Neutrophil (primary cell): ENCODE measurements around the gene SLFN12L.

ENCODE experiments used
- H3K27ac ChIP-seq: fragments of 200-600 bp; sonication (generic); 2 replicates; pipeline ENCODE4 v1.5.1; 2016; ENCODE audit warnings: mild to moderate bottlenecking, moderate library complexity
- H3K27me3 ChIP-seq: fragments of 200-600 bp; sonication (generic); 2 replicates; pipeline ENCODE4 v1.6.0; 2016; ENCODE audit warnings: mild to moderate bottlenecking
- H3K36me3 ChIP-seq: fragments of 200-600 bp; sonication (generic); 2 replicates; pipeline ENCODE4 v1.5.1; 2017
- H3K4me1 ChIP-seq, 2 experiments: fragments of 200-600 bp in 1 of 2; sonication (generic) in 1 of 2; 1 replicate in 1 of 2; 2 replicates in 1 of 2; pipeline versions ENCODE4 v1.5.1 to v1.6.1; 2013 to 2016; ENCODE audit warnings: low read depth in 1 of 2, low read length in 1 of 2, mild to moderate bottlenecking in 1 of 2, moderate library complexity in 1 of 2; ENCODE audit not compliant: control insufficient read depth in 1 of 2, insufficient read depth in 1 of 2
- H3K4me3 ChIP-seq, 2 experiments: fragments of 200-600 bp in 1 of 2; sonication (generic) in 1 of 2; 1 replicate in 1 of 2; 2 replicates in 1 of 2; pipeline ENCODE4 v1.5.1; 2013 to 2016; ENCODE audit warnings: low read depth in 1 of 2, low read length in 1 of 2, mild to moderate bottlenecking in 1 of 2, moderate library complexity in 1 of 2
- H3K9me3 ChIP-seq: fragments of 200-600 bp; sonication (generic); 2 replicates; pipeline ENCODE4 v1.5.1; 2016
- TF ChIP-seq, protein P1 (sequence below): fragments of 200-600 bp; sonication (generic); IDR thresholded peaks from 2 replicates; pipeline ENCODE4 v1.5.1; 2016; ENCODE audit warnings: antibody characterized with exemption

The SLFN12L gene

DNA sequence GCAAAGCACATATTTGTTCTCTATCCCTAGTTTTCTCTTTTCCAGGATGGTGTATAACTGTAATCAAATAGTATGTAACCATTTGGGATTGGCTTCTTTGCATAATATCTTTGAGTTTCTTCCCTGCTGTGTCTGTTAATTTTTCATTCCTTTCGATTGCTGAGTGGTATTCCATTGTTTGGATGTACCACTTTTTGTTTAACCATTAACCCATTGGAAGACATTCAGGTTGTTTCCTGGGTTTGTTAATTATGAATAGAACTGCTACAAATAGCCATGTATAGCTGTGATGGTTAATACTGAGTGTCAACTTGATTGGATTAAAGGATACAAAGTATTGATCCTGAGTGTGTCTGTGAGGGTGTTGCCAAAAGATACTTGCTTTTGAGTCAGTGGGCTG lies 84.3 kb downstream of the SLFN12L start:
- Histone ChIP-seq H3K4me3 (no peak overlapping the region), H3K4me1 (peaks cover 11 to 15% of the 10 kb centered on the region in 2 experiments), H3K9me3 (no peaks in the 10 kb centered on the region), H3K27me3 (peaks cover 76% of the 10 kb centered on the region), H3K27ac (no peak overlapping the region), H3K36me3 (no peaks in the 10 kb centered on the region)
- TF ChIP-seq, protein P1, sequence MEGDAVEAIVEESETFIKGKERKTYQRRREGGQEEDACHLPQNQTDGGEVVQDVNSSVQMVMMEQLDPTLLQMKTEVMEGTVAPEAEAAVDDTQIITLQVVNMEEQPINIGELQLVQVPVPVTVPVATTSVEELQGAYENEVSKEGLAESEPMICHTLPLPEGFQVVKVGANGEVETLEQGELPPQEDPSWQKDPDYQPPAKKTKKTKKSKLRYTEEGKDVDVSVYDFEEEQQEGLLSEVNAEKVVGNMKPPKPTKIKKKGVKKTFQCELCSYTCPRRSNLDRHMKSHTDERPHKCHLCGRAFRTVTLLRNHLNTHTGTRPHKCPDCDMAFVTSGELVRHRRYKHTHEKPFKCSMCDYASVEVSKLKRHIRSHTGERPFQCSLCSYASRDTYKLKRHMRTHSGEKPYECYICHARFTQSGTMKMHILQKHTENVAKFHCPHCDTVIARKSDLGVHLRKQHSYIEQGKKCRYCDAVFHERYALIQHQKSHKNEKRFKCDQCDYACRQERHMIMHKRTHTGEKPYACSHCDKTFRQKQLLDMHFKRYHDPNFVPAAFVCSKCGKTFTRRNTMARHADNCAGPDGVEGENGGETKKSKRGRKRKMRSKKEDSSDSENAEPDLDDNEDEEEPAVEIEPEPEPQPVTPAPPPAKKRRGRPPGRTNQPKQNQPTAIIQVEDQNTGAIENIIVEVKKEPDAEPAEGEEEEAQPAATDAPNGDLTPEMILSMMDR: no peak

DNA sequence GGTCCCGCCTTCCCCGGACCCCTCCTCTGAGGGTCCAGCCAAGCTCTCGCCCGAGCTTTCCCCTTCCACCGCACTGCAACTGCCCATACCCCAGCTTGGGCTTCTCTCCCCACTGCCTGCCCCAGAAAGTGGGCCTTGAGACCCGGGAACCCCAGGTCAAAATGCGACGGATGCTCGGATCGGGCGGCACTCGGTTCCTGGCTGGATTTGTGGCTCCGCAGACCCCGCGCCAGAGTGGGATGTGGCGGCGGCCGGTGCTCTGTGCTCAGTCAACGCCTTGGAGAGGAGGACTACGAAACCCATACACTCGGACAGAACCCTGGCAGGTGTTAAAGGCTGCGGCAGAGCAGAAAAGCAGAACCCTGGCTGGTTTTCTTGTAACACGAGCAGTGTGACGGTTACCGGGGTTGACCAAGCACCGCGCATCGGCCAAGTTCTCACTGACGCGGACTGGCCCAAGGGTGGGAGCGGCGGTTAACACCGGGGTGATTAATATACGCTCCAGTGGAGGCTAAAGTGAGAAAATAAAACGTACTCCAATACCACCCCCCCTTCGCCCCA lies 88.0 kb downstream of the SLFN12L start:
- H3K27ac ChIP-seq: peak overlapping the region; percentile 64
- TF ChIP-seq, protein P1: no peak
- no peaks in the 10 kb centered on the region for H3K9me3 ChIP-seq
- H3K36me3 ChIP-seq: no peaks in the 10 kb centered on the region
- peak overlapping the region; percentile 75 to 81 for H3K4me3 ChIP-seq
- H3K27me3 ChIP-seq: peaks cover 47% of the 10 kb centered on the region
- H3K4me1 ChIP-seq: peaks cover 19 to 21% of the 10 kb centered on the region in 2 experiments

DNA sequence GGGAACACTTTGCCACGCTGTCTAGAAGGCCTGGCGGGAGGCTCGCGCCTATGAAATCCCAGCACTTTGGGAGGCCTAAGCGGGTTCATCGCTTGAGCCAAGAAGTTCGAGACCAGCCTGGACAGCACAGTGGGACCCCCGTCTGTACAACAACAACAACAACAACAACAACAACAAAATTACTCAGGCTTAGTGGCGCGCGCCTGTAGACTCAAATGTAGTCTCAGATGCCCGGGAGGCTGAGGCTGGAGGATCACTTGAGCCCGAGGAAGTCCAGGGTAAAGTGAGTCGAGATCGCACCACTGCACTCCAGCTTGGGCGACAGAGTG lies 88.6 kb downstream of the SLFN12L start:
- H3K9me3 ChIP-seq: no peaks in the 10 kb centered on the region
- TF ChIP-seq, protein P1: no peak
- peak overlapping the region; percentile 75 to 81 for H3K4me3 ChIP-seq
- peak overlapping the region; percentile 53 for H3K27ac ChIP-seq
- H3K27me3 ChIP-seq: peaks cover 44% of the 10 kb centered on the region
- peaks cover 19 to 21% of the 10 kb centered on the region in 2 experiments for H3K4me1 ChIP-seq
- H3K36me3 ChIP-seq: no peaks in the 10 kb centered on the region

DNA sequence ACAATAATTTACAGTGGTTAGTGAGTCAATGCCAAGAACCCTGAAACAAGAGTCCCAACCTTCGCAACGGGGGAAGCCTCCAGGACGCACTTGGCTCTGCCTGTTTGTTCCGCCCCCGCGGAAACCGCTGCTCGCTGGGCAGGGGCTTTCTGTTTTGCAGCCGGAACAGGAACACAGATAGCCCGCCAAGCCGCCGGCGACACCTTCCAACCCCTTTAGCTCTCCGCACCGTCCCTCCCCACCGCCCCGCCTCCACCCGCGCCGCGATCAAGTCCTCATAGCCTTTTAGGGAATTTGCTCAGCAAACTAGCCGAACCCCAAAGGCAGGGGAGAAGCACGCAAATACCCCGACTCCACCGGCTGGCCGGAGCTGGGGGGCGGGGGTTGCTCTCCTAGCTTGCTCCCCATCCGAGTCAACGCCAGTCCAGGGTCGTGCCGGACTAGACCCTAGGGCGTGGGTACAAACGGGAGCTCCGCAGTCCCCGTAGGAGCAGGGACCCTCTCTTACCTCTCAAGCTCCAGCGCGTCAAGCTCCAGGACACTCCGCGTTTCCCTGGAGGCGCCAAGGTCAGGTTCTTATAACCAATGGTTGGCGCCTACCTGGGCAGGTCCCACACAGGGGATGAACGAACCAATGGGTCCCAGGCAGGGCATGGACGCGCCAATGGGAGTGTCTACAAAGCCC lies 89.1 kb downstream of the SLFN12L start, which contains the start of gene SLFN13:
Gene SLFN13 (minus strand): TSS at position 553 of the 685 bp plus-strand sequence. CDS start 3,086 bp downstream, outside the sequence.
- TF ChIP-seq, protein P1: no peak
- Histone ChIP-seq H3K36me3 (no peaks in the 10 kb centered on the region), H3K4me1 (peaks cover 19 to 21% of the 10 kb centered on the region in 2 experiments), H3K27ac (peak within 1 kb of the TSS; percentile 64), H3K27me3 (peaks cover 42% of the 10 kb centered on the region), H3K4me3 (peak within 1 kb of the TSS; percentile 75 to 81), H3K9me3 (no peaks in the 10 kb centered on the region)

DNA sequence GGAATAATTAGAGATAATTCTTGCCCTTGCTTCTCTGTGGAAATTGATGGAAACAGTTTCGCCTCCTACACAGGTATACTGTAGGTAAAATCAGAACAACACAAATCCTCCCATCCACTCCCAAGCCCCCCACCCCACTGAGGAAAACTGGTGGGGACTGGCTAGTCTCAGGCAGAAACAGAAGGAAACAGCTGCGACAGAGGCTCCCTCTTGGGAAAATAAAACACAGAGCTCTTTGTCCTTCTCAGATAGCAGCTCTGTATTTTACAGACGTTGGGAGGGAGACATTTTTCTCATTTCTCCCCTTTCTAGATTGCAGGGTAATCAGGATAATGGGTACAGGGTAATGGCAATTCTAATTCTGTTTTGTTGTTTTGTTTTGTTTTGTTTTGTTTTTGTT lies 90.0 kb downstream of the SLFN12L start:
- Histone ChIP-seq H3K4me1 (peaks cover 19 to 21% of the 10 kb centered on the region in 2 experiments), H3K4me3 (peak overlapping the region; percentile 75 to 81), H3K36me3 (no peaks in the 10 kb centered on the region), H3K27ac (no peak overlapping the region), H3K27me3 (peaks cover 37% of the 10 kb centered on the region), H3K9me3 (no peaks in the 10 kb centered on the region)
- TF ChIP-seq, protein P1: no peak
